SW480 (cell line): ENCODE results near the gene CCDC149.
"Not testable (repeated sequence)": the region's sequence is repeated elsewhere in the genome, so short reads cannot be mapped to it uniquely, and the experiment has no call there.

Source experiments
- DNase-seq: peaks from one replicate; pipeline ENCODE4 v3.0.0-alpha.2; 2016; ENCODE audit warnings: low spot score

CCDC149 gene

GRCh38 chr4:24917076-24917856, 4.4 kb upstream of the CCDC149 start:
- DNase-seq = no peak

- no peak for DNase-seq
Observed at GRCh38 chr4:24915121-24915922, 2.5 kb upstream of the CCDC149 start.

- no peak for DNase-seq
Observed at GRCh38 chr4:24914460-24914859, 1.6 kb upstream of the CCDC149 start.

- DNase-seq = no peak
Observed at GRCh38 chr4:24913119-24913485, 260 bp upstream of the CCDC149 start.

- no peak for DNase-seq
Observed at GRCh38 chr4:24910499-24910898, 2.3 kb downstream of the CCDC149 start.

- not testable (repeated sequence) for DNase-seq
Observed at GRCh38 chr4:24909606-24910005, 3.2 kb downstream of the CCDC149 start.

GRCh38 chr4:24897639-24898038, 15.2 kb downstream of the CCDC149 start:
- no peak for DNase-seq

GRCh38 chr4:24896977-24897376, 15.9 kb downstream of the CCDC149 start:
- DNase-seq = no peak

- DNase-seq = no peak
Observed at GRCh38 chr4:24896056-24896455, 16.8 kb downstream of the CCDC149 start.

GRCh38 chr4:24895461-24895860, 17.4 kb downstream of the CCDC149 start:
- DNase-seq = no peak

- DNase-seq = no peak
Observed at GRCh38 chr4:24894846-24895245, 18.0 kb downstream of the CCDC149 start.

GRCh38 chr4:24894243-24894642, 18.6 kb downstream of the CCDC149 start:
- no peak for DNase-seq

- DNase-seq = no peak
Observed at GRCh38 chr4:24892778-24893177, 20.1 kb downstream of the CCDC149 start.

GRCh38 chr4:24892278-24892677, 20.6 kb downstream of the CCDC149 start:
- DNase-seq = no peak

- DNase-seq = no peak
Observed at GRCh38 chr4:24890561-24891126, 22.2 kb downstream of the CCDC149 start.

- no peak for DNase-seq
Observed at GRCh38 chr4:24889991-24890390, 22.9 kb downstream of the CCDC149 start.

- no peak for DNase-seq
Observed at GRCh38 chr4:24888475-24889344, 24.1 kb downstream of the CCDC149 start.

GRCh38 chr4:24887881-24888430, 24.9 kb downstream of the CCDC149 start:
- no peak for DNase-seq

GRCh38 chr4:24886596-24886995, 26.2 kb downstream of the CCDC149 start:
- no peak for DNase-seq

- DNase-seq = no peak
Observed at GRCh38 chr4:24885342-24885741, 27.5 kb downstream of the CCDC149 start.

GRCh38 chr4:24884902-24885301, 27.9 kb downstream of the CCDC149 start:
- DNase-seq = no peak
